ENCODE measurements around the gene DVL1. TPM values are rescaled to one million over a fixed set of nuclear protein-coding genes. Genes with fewer than 3 reads are reported as not detected.

DVL1 gene
- total RNA-seq, 2 donors from 2014 or later = 49.9 to 71.3 TPM

GRCh38 chr1:1393428-1393827 is 44.2 kb upstream of the DVL1 start:
- no peak overlapping the region for H3K9ac ChIP-seq (ENCODE audit: low read depth in 2 of 2, low read length in 2 of 2)
- H3K9me3 ChIP-seq = no peaks in the 10 kb centered on the region
- H3K27ac ChIP-seq = no peak overlapping the region
- no peaks in the 10 kb centered on the region for H3K27me3 ChIP-seq
- TF ChIP-seq CTCF (IDR thresholded peaks at IDR 0.05) = no peak
- peaks cover 48% of the 10 kb centered on the region for H3K36me3 ChIP-seq
- H3K4me1 ChIP-seq = peaks cover 7% of the 10 kb centered on the region
- no peak for DNase-seq
- H3K4me3 ChIP-seq = no peak overlapping the region
- intact Hi-C loops (cut with DNase I) = no loop called here

- peaks cover 5% of the 10 kb centered on the region for H3K4me1 ChIP-seq
- no peak for TF ChIP-seq CTCF (IDR thresholded peaks at IDR 0.05)
- H3K27me3 ChIP-seq = no peaks in the 10 kb centered on the region
Measured at GRCh38 chr1:1393014-1393413, 43.8 kb upstream of the DVL1 start.

GRCh38 chr1:1391225-1391624 is 42.0 kb upstream of the DVL1 start:
- TF ChIP-seq CTCF (IDR thresholded peaks at IDR 0.05) = no peak

More at GRCh38 chr1:1393014-1393413, 43.8 kb upstream of the DVL1 start:
- H3K9me3 ChIP-seq = no peaks in the 10 kb centered on the region
- no peak overlapping the region for H3K27ac ChIP-seq
- H3K36me3 ChIP-seq = peaks cover 49% of the 10 kb centered on the region
- intact Hi-C loops (cut with DNase I) = no loop called here
- no peak overlapping the region for H3K4me3 ChIP-seq
- H3K9ac ChIP-seq (ENCODE audit: low read depth in 2 of 2, low read length in 2 of 2) = no peak overlapping the region
- no peak for DNase-seq

GRCh38 chr1:1390675-1391074 is 41.5 kb upstream of the DVL1 start:
- peaks cover 66% of the 10 kb centered on the region for H3K36me3 ChIP-seq
- no peaks in the 10 kb centered on the region for H3K9me3 ChIP-seq
- no peaks in the 10 kb centered on the region for H3K4me1 ChIP-seq
- TF ChIP-seq CTCF (IDR thresholded peaks at IDR 0.05) = no peak
- intact Hi-C loops (cut with DNase I) = no loop called here
- no peak overlapping the region for H3K9ac ChIP-seq (ENCODE audit: low read depth in 2 of 2, low read length in 2 of 2)
- no peak overlapping the region for H3K4me3 ChIP-seq
- H3K27ac ChIP-seq = no peak overlapping the region
- DNase-seq = no peak
- no peaks in the 10 kb centered on the region for H3K27me3 ChIP-seq

More at GRCh38 chr1:1391225-1391624, 42.0 kb upstream of the DVL1 start:
- Histone ChIP-seq H3K4me1 (no peaks in the 10 kb centered on the region), H3K9ac (ENCODE audit: low read depth in 2 of 2, low read length in 2 of 2) (no peak overlapping the region), H3K9me3 (no peaks in the 10 kb centered on the region), H3K27me3 (no peaks in the 10 kb centered on the region), H3K36me3 (peaks cover 61% of the 10 kb centered on the region), H3K27ac (no peak overlapping the region), H3K4me3 (no peak overlapping the region)
- DNase-seq = no peak
- intact Hi-C loops (cut with DNase I) = no loop called here

- Histone ChIP-seq H3K27ac (no peak overlapping the region), H3K36me3 (peaks cover 45% of the 10 kb centered on the region), H3K4me1 (no peaks in the 10 kb centered on the region), H3K27me3 (no peaks in the 10 kb centered on the region), H3K4me3 (no peak overlapping the region), H3K9ac (ENCODE audit: low read depth in 2 of 2, low read length in 2 of 2) (no peak overlapping the region), H3K9me3 (no peaks in the 10 kb centered on the region)
- intact Hi-C loops (cut with DNase I) = no loop called here
- TF ChIP-seq CTCF (IDR thresholded peaks at IDR 0.05) = no peak
- no peak for DNase-seq
Measured at GRCh38 chr1:1388078-1388472, 38.9 kb upstream of the DVL1 start.

Measured in colonic mucosa (tissue), 4 donors.